ENCODE data around the gene SMARCD2. TPM values are rescaled to one million over a fixed set of nuclear protein-coding genes. Genes with fewer than 3 reads are reported as not detected.

Gene SMARCD2
- total and polyA plus RNA-seq, 2 of the 13 experiments (the other 11 are each of a cell fraction or from before 2014, with no cell fraction given) = 122 to 150 TPM

DNA sequence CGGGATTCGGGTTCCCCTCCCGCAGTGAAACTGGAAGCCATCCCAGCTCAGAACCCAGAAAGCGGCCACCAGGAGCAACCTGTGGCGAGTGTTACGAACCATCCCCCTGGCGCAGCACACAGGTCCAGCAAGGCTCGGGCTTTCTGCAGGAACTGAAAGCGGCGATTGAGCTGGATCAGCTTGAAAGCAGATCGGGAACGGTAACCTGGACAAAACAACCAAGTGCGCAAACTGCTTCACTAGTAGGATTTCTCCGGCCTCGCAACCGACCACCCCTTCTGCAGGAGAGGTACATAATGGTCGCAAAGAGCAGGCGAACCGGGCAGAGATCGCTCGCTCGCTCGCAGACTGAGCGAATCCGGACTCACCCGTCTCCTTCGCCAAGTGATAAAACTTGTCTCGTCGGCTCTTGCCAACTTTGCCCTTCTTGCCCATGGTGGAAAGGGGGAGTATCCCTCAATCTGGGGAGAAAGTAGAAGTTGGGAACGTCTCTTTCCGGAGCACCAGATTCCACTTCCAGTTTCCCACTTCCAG lies 15.9 kb downstream of the SMARCD2 start (continued):
- TF ChIP-seq ZNF292 (CRISPR knock-in tag; IDR thresholded peaks at IDR 0.05; ENCODE audit: borderline replicate concordance, low read depth) (no peak), SALL2 (CRISPR knock-in tag; IDR thresholded peaks at IDR 0.05) (no peak), KLF16 (CRISPR knock-in tag; IDR thresholded peaks at IDR 0.05) (0 out of 4 replicates have a peak, but pooled peaks of 1 of the 2 experiments have one; percentile 71), NRL (CRISPR knock-in tag; IDR thresholded peaks at IDR 0.05; ENCODE audit: borderline replicate concordance) (0 out of 2 replicates have a peak, but pooled peaks have one; percentile 11), ISL2 (CRISPR knock-in tag; IDR thresholded peaks at IDR 0.05) (peak; percentile 8; the same call in 1 of the 2 replicates), AFF4 (CRISPR knock-in tag; IDR thresholded peaks at IDR 0.05) (peak; percentile 25; the same call in 1 of the 2 replicates), AKAP8 (CRISPR knock-in tag; IDR thresholded peaks at IDR 0.05) (0 out of 2 replicates have a peak, but pooled peaks have one; percentile 13), ZNF713 (CRISPR knock-in tag; IDR thresholded peaks at IDR 0.05) (0 out of 2 replicates have a peak, but pooled peaks have one; percentile 43), CC2D1A (CRISPR knock-in tag; IDR thresholded peaks at IDR 0.05) (0 out of 2 replicates have a peak, but pooled peaks have one; percentile 26), HNRNPL (IDR thresholded peaks at IDR 0.05; ENCODE audit: low read depth, low read length) (0 out of 2 replicates have a peak, but pooled peaks have one; percentile 13), MEIS2 (CRISPR knock-in tag; IDR thresholded peaks at IDR 0.05) (no peak), FIP1L1 (IDR thresholded peaks at IDR 0.05; ENCODE audit: borderline replicate concordance, insufficient read depth, low read depth, low read length) (peak; percentile 25; the same call in 1 of the 2 replicates), ZNF441 (CRISPR knock-in tag; IDR thresholded peaks at IDR 0.05; ENCODE audit: borderline replicate concordance) (peak; percentile 86), ZNF691 (CRISPR knock-in tag; IDR thresholded peaks at IDR 0.05; ENCODE audit: borderline replicate concordance, low read depth) (peak; percentile 68; the same call in 1 of the 2 replicates), SRSF1 (optimal IDR thresholded peaks at IDR 0.05; ENCODE audit: low read depth, low read length) (peak; percentile 12), ZBTB25 (CRISPR knock-in tag; IDR thresholded peaks at IDR 0.05) (0 out of 2 replicates have a peak, but pooled peaks have one; percentile 8), RAD51 (IDR thresholded peaks at IDR 0.05; ENCODE audit: borderline replicate concordance) (no peak)
- TF ChIP-seq, protein P1, sequence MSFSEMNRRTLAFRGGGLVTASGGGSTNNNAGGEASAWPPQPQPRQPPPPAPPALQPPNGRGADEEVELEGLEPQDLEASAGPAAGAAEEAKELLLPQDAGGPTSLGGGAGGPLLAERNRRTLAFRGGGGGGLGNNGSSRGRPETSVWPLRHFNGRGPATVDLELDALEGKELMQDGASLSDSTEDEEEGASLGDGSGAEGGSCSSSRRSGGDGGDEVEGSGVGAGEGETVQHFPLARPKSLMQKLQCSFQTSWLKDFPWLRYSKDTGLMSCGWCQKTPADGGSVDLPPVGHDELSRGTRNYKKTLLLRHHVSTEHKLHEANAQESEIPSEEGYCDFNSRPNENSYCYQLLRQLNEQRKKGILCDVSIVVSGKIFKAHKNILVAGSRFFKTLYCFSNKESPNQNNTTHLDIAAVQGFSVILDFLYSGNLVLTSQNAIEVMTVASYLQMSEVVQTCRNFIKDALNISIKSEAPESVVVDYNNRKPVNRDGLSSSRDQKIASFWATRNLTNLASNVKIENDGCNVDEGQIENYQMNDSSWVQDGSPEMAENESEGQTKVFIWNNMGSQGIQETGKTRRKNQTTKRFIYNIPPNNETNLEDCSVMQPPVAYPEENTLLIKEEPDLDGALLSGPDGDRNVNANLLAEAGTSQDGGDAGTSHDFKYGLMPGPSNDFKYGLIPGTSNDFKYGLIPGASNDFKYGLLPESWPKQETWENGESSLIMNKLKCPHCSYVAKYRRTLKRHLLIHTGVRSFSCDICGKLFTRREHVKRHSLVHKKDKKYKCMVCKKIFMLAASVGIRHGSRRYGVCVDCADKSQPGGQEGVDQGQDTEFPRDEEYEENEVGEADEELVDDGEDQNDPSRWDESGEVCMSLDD (CRISPR knock-in tag; IDR thresholded peaks at IDR 0.05; ENCODE audit: borderline replicate concordance) = 0 out of 2 replicates have a peak, but pooled peaks have one; percentile 41
